22Rv1 (cell line): ENCODE data around the gene ZNF280C.
"Not testable (repeated sequence)": the region's sequence is repeated elsewhere in the genome, so short reads cannot be mapped to it uniquely, and the experiment has no call there.

Source experiments
- CTCF ChIP-seq: fragments of 450-650 bp; IDR thresholded peaks from 2 replicates; pipeline ENCODE4 v1.5.1; 2017; ENCODE audit warnings: mild to moderate bottlenecking
- ZFX ChIP-seq: fragments of 450-650 bp; IDR thresholded peaks from 2 replicates; pipeline ENCODE4 v1.6.1; 2017; ENCODE audit warnings: antibody characterized with exemption, borderline replicate concordance

DNA sequence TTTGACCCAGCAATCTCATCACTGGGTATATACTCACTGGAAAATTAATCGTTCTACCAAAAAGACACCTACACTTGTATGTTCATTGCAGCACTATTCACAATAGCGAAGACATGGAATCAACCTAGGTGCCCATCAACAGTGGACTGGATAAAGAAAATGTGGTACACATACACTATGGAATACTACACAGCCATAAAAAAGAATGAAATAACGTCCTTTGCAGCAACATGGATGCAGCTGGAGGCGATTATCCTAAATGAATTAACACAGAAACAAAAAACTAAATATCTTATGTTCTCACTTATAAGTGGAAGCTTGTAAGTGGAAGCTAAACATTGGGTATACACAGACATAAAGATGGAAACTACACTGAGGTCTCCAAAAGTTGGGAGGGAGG, 37.5 kb downstream of the ZNF280C start:
- not testable (repeated sequence) for TF ChIP-seq CTCF, ZFX
